GM18502 (cell line): Measurements from ENCODE around the gene STAT1.
"Not testable (repeated sequence)": the region's sequence is repeated elsewhere in the genome, so short reads cannot be mapped to it uniquely, and the experiment has no call there.

Experiments used
- ATAC-seq: cut with Tn5 transposase; IDR thresholded peaks from one replicate; pipeline ENCODE4 v1.9.1; 2021; ENCODE audit warnings: mild to moderate bottlenecking; ENCODE audit not compliant: unreplicated experiment, poor library complexity

The STAT1 gene

DNA sequence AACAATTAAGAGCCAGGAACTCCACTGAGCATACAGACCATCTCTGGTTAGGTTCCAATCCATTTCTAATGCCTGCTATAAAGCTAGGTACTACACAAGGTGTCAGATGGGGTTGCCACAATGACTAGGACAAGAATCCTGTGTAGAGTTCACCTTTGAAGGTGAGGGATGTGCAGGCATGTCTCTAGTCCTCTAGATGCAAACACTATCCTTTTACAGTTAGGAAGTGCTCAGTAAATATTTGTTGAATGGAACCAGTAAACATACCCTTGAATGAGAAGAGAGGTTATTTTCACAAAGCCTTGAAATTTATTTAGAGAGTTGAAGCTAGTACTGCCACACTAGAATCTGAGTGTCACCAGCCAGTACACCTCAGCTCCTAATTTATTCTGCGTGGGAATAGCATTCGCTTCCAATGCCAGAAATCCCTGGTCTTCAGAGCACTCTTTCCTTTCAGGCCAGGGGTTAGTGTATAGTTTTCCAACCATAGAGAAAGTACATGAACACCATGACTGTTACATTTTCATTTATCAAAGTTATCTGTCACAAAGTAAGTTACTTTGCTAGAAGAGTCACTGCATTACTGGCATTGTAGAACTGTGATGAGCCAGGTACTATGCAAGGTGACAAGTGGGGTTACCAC, 48.3 kb downstream of the STAT1 start:
- ATAC-seq, result no peak

DNA sequence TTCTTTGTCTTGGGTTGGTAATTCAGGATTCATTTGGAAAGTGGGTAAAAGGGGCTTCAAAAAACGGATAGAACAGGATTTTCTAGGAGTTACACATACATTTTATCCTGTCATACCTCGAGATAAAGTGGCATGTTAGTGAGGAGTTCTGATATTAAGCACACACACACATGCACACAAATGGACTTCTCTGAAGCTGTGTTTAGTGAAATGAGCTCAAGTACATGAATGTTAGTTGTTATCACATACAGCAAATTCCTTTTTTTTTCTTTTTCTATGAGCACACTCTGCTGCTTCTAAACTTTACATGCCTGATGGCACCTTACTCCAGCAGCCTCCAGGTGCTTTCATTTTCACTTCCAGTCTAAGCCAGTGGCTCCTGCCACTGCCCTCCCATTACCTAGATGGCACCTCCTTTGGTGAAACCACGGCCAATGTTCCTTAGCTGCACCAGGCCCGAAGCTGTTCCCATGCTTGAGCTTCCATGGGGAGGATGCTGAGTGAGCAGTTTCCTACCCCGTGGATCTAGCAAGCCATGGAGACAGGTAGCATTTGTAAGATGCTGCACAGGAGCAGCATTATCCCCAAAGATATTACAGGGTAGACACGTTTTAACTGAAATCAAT, 49.7 kb downstream of the STAT1 start:
- ATAC-seq, result no peak

DNA sequence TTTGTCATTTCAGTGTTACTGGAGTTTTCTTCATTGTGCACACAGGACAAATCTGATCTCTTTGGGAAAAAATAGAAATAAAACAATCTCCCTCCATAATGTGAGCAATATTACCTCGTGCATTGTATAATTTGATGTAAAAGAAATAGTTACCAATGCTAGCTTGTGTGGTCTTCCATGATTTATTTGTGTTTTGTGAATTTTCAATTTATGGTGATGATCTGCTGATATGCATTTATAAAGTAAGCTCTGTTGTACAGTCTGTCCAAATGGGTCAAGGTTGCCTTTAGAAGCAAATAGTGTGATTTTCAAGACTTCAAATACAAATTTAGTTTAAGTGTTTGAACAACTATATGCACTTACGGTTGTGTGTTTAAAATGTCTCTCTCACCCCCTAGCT, 50.9 kb downstream of the STAT1 start:
- ATAC-seq, result no peak

- no peak for ATAC-seq
Observed at GRCh38 chr2:190961918-190962487, 52.0 kb downstream of the STAT1 start.

DNA sequence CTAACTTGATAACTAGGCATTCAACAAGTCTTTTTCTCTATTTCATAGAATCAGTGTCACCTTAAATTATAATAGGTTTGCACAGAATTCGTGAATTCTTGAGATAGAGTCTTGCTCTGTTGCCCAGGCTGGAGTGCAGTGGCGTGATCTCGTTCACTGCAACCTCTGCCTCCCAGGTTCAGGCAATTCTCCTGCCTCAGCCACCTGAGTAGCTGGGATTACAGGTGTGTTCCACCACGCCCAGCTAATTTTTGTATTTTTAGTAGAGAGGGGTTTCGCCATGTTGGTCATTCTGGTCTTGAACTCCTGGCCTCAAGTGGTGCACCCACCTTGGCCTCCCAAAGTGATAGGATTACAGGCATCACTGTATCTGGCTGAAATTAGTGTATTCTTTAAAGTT, 52.9 kb downstream of the STAT1 start:
- ATAC-seq, result not testable (repeated sequence)

- no peak for ATAC-seq
Observed at GRCh38 chr2:190959911-190960788, 53.8 kb downstream of the STAT1 start.

DNA sequence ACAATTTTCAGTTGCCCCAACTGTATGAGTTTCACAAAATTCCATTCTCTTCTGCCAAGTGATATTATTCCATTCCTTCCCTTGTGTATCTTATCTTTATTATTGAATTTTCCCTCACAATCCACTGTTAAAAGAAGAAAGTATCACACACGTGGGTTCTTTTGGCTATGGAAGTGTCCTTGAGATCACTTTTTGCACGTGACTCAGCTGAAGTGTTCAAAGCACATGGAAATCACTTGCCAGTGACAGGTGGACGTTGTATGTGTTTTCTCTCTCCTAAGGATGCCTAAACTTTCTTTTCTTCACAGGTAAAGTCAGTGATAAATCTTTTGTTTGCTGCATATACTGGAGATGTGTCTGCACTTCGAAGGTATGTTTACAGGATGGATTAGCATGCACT, 60.7 kb downstream of the STAT1 start:
- no peak for ATAC-seq

DNA sequence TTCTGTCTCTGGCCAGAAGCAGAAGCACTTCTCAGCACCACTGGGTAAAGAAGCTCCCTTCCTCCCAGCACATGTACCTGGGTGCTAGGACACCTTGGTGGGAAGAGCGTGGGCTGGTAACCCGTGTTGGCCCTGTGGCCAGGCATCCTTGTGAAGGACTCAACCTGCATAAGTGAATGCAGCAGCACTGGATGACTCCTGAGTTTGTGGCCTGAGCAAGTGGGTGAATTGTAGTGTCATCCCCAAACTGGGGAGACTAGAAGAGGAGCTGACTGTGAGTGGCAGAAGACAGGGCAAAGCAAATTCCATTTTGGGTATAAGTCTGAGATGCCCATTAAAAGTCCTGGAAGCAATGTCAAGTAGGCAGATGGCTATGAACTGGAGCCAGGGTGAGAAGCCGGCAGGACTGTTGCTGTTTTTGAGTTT, 63.4 kb downstream of the STAT1 start:
- no peak for ATAC-seq

DNA sequence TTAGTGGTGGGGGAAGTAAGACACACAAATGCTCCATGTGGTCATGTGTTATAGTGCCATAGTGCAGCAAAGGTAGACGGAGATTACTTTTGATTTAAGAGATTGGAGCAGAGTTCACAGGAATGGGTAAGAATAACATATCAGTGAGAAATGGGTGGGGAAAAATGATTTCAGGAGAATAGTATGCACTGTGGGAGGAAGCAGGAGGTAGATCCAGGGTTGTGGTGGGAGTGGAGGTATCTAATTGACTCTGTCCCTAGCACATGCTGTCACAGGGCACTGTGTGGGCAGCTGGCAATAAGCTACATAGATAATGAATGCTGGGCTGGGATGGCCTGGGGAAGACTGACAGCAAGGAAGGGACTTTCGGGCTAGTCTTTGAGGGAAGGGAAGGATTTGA, 65.3 kb downstream of the STAT1 start:
- no peak for ATAC-seq

DNA sequence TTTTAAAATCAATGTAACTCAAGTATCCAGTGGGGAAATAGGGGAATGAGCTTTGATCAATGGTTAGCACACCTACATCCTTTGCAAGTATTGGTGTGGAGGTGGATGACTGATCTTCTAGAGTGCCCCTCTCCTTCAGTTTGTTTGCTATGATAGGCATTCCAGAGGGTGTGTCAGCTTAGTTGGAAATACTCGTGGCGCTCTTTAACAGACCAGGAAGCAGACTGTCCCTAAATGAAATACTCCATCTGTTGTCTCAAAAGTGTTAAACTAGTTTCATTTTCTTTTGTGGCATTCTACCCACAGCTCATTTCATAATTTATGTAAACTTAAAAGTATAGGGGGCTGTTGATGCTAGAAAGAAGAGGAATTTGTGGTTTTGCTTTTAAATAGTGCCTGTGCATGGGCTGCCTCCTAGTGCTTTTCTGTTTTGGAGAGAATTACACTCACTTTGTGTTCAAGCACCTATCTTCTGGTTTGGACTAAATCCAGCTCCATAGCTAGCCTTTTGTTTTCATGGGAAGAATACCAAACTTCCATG, 66.2 kb downstream of the STAT1 start:
- ATAC-seq, result peak; percentile 70

DNA sequence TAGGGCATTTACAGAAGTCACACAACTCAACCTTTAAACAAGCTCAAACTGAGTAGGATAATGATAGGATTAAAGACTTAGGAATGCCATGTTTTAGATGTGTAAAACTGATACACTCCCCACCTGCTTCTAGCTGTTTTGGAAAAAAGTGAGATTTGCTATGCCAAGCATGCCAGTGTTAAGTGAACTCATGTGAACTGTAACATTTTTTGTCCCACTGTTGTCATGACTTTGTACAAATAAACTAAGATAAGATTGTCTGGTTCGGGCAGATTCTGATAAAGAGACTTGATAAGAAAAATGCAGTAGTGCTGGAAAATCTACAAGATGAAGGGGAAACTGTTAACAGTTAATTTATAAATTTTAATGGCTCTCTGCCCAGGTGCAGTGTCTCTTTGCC, 66.8 kb downstream of the STAT1 start:
- no peak for ATAC-seq

- no peak for ATAC-seq
Observed at GRCh38 chr2:190943706-190944105, 70.3 kb downstream of the STAT1 start.

- no peak for ATAC-seq
Observed at GRCh38 chr2:190942697-190943096, 71.3 kb downstream of the STAT1 start.

DNA sequence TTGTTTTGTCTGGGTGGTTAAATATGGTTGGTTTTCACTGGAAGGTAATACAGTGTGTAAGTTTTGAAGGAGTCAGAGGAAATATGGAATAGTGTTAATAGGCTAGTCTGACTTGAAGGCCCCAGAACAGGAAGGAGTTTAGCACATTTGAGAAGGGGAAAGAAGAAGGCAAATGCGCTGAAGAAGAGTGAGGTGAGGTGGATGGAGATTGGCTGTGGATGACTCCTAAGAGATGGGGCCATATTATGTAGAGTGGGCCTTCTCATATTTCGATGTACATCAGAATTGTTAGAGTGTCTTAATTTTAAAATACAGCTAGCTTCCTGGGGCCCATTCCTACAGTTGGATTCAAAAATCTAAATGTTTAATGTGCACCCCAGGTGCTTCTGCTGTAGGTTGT, 72.4 kb downstream of the STAT1 start:
- no peak for ATAC-seq

GRCh38 chr2:190940454-190940853, 73.5 kb downstream of the STAT1 start:
- no peak for ATAC-seq

- ATAC-seq, result no peak
Observed at GRCh38 chr2:190938771-190939335, 75.1 kb downstream of the STAT1 start.

GRCh38 chr2:190935054-190935453, 78.9 kb downstream of the STAT1 start:
- ATAC-seq, result no peak

DNA sequence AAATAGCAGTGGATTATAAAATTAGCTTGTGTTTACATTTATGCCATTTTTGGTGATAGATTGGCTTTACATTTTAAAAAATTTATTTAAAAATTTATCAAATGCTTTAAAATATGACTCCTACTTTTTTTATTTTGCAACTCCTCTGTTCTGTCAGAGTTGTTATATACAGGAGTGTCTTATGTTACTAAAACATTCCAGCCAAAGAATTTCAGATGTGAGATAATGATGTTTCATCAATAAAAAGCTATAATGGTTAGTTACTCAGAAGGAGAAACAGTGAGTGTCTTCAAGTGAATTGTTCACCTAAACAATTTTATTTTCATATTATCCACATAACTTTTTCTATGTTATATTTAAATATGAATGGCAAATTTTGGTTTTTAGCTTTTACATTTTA, 80.6 kb downstream of the STAT1 start:
- ATAC-seq, result no peak

GRCh38 chr2:190932514-190932913, 81.5 kb downstream of the STAT1 start:
- no peak for ATAC-seq

DNA sequence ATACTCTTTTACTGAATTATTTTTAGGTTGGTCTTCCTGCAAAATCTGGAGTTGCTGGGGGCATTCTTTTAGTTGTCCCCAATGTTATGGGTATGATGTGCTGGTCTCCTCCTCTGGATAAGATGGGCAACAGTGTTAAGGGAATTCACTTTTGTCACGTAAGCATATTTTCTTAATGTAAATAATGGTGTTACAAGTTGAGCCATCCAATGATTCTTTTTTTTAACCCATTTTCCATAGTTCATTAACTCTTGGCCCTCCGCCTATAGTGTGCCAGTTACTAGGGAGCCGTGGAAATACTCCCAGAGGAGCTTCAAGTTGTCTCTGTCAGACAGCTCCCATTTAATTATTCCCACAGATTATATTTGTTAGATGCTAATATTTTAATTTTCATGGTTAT, 83.6 kb downstream of the STAT1 start:
- no peak for ATAC-seq
